Measurements from ENCODE around the gene AQP6. TPM values are rescaled to one million over a fixed set of nuclear protein-coding genes. Genes with fewer than 3 reads are reported as not detected.
A peak's percentile ranks its signal among the peaks of the same experiment; 100 is the strongest.

AQP6 gene
- total RNA-seq, 1 experiment from 2014 or later = 0.09 TPM

GRCh38 chr12:50024227-50024626, 51.5 kb downstream of the AQP6 start:
- H2BK12ac ChIP-seq (ENCODE audit: insufficient read length, low read depth, low read length) = no peak overlapping the region
- H3K56ac ChIP-seq (ENCODE audit: insufficient read length, low read depth, low read length) = no peak overlapping the region
- H3K79me1 ChIP-seq (ENCODE audit: insufficient read depth, low read depth, low read length, poor library complexity, severe bottlenecking) = no peaks in the 10 kb centered on the region
- H3K27me3 ChIP-seq (ENCODE audit: insufficient read depth, low read length) = no peaks in the 10 kb centered on the region
- no peak overlapping the region for H4K91ac ChIP-seq (ENCODE audit: insufficient read length, low read depth, low read length)
- peak overlapping the region; percentile 94 for H3K4me2 ChIP-seq (ENCODE audit: insufficient read depth, insufficient read length, low read length)
- no peaks in the 10 kb centered on the region for H3K9me3 ChIP-seq (ENCODE audit: control insufficient read depth, low read depth, low read length)
- H3K23me2 ChIP-seq (ENCODE audit: insufficient read length, low read depth, low read length, poor library complexity, severe bottlenecking) = no peaks in the 10 kb centered on the region
- H3K4ac ChIP-seq (ENCODE audit: low read depth, low read length) = no peak overlapping the region
- Mint-ChIP-seq H3K36me3 (ENCODE audit: insufficient read depth in 1 of 3, low read depth in 3 of 3) (0 out of 7 replicates have a peak, but pooled peaks cover 0 to 2% (median 0%) of the 10 kb centered on the region in 3 experiments), H3K4me3 (peak overlapping the region; percentile 97 to 98), H3K27me3 (ENCODE audit: low read depth) (no peaks in the 10 kb centered on the region), H3K27ac (peak overlapping the region in 1 of 3 experiments; percentile 38; a peak in 1 of 7 replicates), H3K9me3 (no peaks in the 10 kb centered on the region; a peak in 1 of 5 replicates), H3K4me1 (peaks cover 15 to 16% of the 10 kb centered on the region in 2 experiments)
- no peak for TF ChIP-seq CTCF (conservative IDR thresholded peaks at IDR 0.05)
- H4K8ac ChIP-seq (replicated peaks; ENCODE audit: insufficient read length, low read depth, low read length) = no peak overlapping the region
- WGBS (ENCODE audit: extremely low coverage, insufficient read length, low lambda C conversion rate) = no CpG with 5 or more reads among the region's 8 CpGs
- H2AK5ac ChIP-seq (ENCODE audit: insufficient read length, low read length) = no peak overlapping the region
- peaks cover 2% of the 10 kb centered on the region; the same call in 1 of the 2 replicates for H3K4me1 ChIP-seq (ENCODE audit: insufficient read depth, low read length)
- no peak overlapping the region for H4K5ac ChIP-seq (ENCODE audit: insufficient read length, low read depth, low read length)
- H3K14ac ChIP-seq (ENCODE audit: insufficient read depth, low read length) = no peak overlapping the region
- no peak overlapping the region for H2BK5ac ChIP-seq (ENCODE audit: insufficient read length, low read length)
- H2BK20ac ChIP-seq (ENCODE audit: low read depth, low read length, poor library complexity, severe bottlenecking) = no peak overlapping the region
- no peak overlapping the region for H3K9ac ChIP-seq (ENCODE audit: extremely low read depth, insufficient read length, low read length)
- H3K18ac ChIP-seq (ENCODE audit: insufficient read length, low read depth, low read length) = no peak overlapping the region
- no peak overlapping the region for H2AFZ ChIP-seq (ENCODE audit: low read length)
- DNase-seq = no peak
- H3K23ac ChIP-seq (ENCODE audit: insufficient read length, low read depth, low read length) = no peak overlapping the region
- H3K27ac ChIP-seq (ENCODE audit: insufficient read length, low read depth, low read length) = no peak overlapping the region
- H2BK15ac ChIP-seq (ENCODE audit: low read depth, low read length) = no peak overlapping the region
- no peaks in the 10 kb centered on the region for H4K20me1 ChIP-seq (ENCODE audit: control insufficient read depth, insufficient read depth, insufficient read length)
- H3T11ph ChIP-seq (ENCODE audit: low read length) = no peak overlapping the region
- no peak overlapping the region for H2BK120ac ChIP-seq (ENCODE audit: low read depth, low read length, poor library complexity, severe bottlenecking)
- peaks cover 13% of the 10 kb centered on the region; the same call in 1 of the 2 replicates for H3K79me2 ChIP-seq (ENCODE audit: insufficient read depth, low read length)

Data from H9 (cell line).